A673 (cell line): ENCODE data around the gene SLC35G6. TPM values are rescaled to one million over a fixed set of nuclear protein-coding genes. Genes with fewer than 3 reads are reported as not detected.

Experiments
- BruUV-seq: library from RNA; stranded (reverse); fragments of 400-500 nt; replicated peaks from 2 replicates; lab custom pipeline; 2021; lab: Mats Ljungman, UMichigan
- CTCF ChIA-PET: fragments of 300-600 bp; sonication (Branson Sonifier 250); formaldehyde crosslinking; loops from one replicate; lab custom pipeline; 2022; ENCODE audit warnings: antibody characterized with exemption; lab: Charles Lee
- POLR2A ChIA-PET: fragments of 300-600 bp; sonication (Branson Sonifier 250); formaldehyde crosslinking; loops from one replicate; lab custom pipeline; 2022; ENCODE audit warnings: antibody characterized with exemption; ENCODE audit not compliant: low non-redundant PET; lab: Charles Lee
- DNase-seq: peaks from one replicate; pipeline ENCODE4 v3.0.0-alpha.2; 2015; ENCODE audit warnings: low spot score
- H3K27ac ChIP-seq: fragments of 200-600 bp; sonication (generic); 2 replicates; pipeline ENCODE4 v1.5.1; 2016; ENCODE audit warnings: mixed run types, low read depth, mild to moderate bottlenecking, mixed read lengths, antibody characterized with exemption, low read length; ENCODE audit not compliant: poor library complexity, severe bottlenecking
- H3K27me3 ChIP-seq: fragments of 200-600 bp; sonication (generic); replicated peaks from 2 replicates; pipeline ENCODE4 v1.6.1; 2017; ENCODE audit warnings: mixed run types, low read depth, mild to moderate bottlenecking, mixed read lengths, antibody characterized with exemption, low read length; ENCODE audit not compliant: insufficient read depth, poor library complexity
- H3K36me3 ChIP-seq: fragments of 200-600 bp; sonication (generic); 2 replicates; pipeline ENCODE4 v1.6.1; 2016; ENCODE audit warnings: mixed run types, mild to moderate bottlenecking, mixed read lengths, antibody characterized with exemption, low read length; ENCODE audit not compliant: insufficient read depth, poor library complexity, severe bottlenecking
- H3K4me1 ChIP-seq: fragments of 200-600 bp; sonication (generic); 2 replicates; pipeline ENCODE4 v1.6.1; 2017; ENCODE audit warnings: mixed run types, mild to moderate bottlenecking, mixed read lengths, antibody characterized with exemption, low read length; ENCODE audit not compliant: insufficient read depth, poor library complexity, severe bottlenecking
- H3K4me3 ChIP-seq: fragments of 200-600 bp; sonication (generic); 2 replicates; pipeline ENCODE4 v1.5.1; 2016; ENCODE audit warnings: low read depth, mixed run types, mild to moderate bottlenecking, mixed read lengths, low read length; ENCODE audit not compliant: poor library complexity, severe bottlenecking
- H3K9me3 ChIP-seq: fragments of 200-600 bp; sonication (generic); 2 replicates; pipeline ENCODE4 v1.6.1; 2016; ENCODE audit warnings: mixed run types, low read depth, mild to moderate bottlenecking, mixed read lengths, antibody characterized with exemption, low read length; ENCODE audit not compliant: poor library complexity, severe bottlenecking
- EZH2 ChIP-seq: fragments of 200-600 bp; sonication (generic); IDR thresholded peaks from 2 replicates; pipeline ENCODE4 v1.6.1; 2017; ENCODE audit warnings: borderline replicate concordance, low read depth, mild to moderate bottlenecking, mixed read lengths, antibody characterized with exemption, low read length; ENCODE audit not compliant: poor library complexity, severe bottlenecking
- intact Hi-C: fragments of 100-400 bp; cut with micrococcal nuclease; formaldehyde crosslinking; loops from one replicate; pipeline ENCODE4 v1.10.0; 2022; ENCODE audit not compliant: unreplicated experiment
- total RNA-seq: library from RNA; stranded (reverse); gene quantifications from 2 replicates; pipeline ENCODE4 v1.2.3, GENCODE V29; 2021
- TF ChIP-seq, protein P1 (sequence below): fragments of 300-800, 200-600 bp; sonication (generic); conservative IDR thresholded peaks from 2 replicates; pipeline ENCODE4 v1.5.1; 2017; ENCODE audit warnings: low read depth, mild to moderate bottlenecking, antibody characterized with exemption, low read length, moderate library complexity, mixed read lengths

The SLC35G6 gene
- total RNA-seq, 1 experiment from 2014 or later: not detected

GRCh38 chr17:7436556-7437368, 44.5 kb upstream of the SLC35G6 start:
- POLR2A ChIA-PET: interaction anchor here (0.6 kb wide), 1 partner anchor 48 kb away, joined by 3 read pairs; no protein-coding TSS in a partner anchor
- no peak for TF ChIP-seq EZH2
- TF ChIP-seq, protein P1, sequence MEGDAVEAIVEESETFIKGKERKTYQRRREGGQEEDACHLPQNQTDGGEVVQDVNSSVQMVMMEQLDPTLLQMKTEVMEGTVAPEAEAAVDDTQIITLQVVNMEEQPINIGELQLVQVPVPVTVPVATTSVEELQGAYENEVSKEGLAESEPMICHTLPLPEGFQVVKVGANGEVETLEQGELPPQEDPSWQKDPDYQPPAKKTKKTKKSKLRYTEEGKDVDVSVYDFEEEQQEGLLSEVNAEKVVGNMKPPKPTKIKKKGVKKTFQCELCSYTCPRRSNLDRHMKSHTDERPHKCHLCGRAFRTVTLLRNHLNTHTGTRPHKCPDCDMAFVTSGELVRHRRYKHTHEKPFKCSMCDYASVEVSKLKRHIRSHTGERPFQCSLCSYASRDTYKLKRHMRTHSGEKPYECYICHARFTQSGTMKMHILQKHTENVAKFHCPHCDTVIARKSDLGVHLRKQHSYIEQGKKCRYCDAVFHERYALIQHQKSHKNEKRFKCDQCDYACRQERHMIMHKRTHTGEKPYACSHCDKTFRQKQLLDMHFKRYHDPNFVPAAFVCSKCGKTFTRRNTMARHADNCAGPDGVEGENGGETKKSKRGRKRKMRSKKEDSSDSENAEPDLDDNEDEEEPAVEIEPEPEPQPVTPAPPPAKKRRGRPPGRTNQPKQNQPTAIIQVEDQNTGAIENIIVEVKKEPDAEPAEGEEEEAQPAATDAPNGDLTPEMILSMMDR: peak; percentile 70
- H3K4me1 ChIP-seq: peaks cover 42% of the 10 kb centered on the region
- peak; percentile 92 for DNase-seq
- intact Hi-C loops: loop anchor here (2.0 to 5.0 kb wide), 3 partner anchors 79 to 251 kb away; partner anchors contain the start of genes SENP3, TMEM95, TP53 and WRAP53
- H3K27ac ChIP-seq: peak overlapping the region; percentile 41
- H3K9me3 ChIP-seq: no peaks in the 10 kb centered on the region
- CTCF ChIA-PET: interaction anchor here (0.9 to 1.7 kb wide), 5 partner anchors 33 to 124 kb away, joined by 4 to 7 read pairs (median 6); partner anchors contain the start of gene TMEM256
- no peaks in the 10 kb centered on the region for H3K36me3 ChIP-seq
- no TSS peak for BruUV-seq
- H3K27me3 ChIP-seq: no peaks in the 10 kb centered on the region
- peak overlapping the region; percentile 90 for H3K4me3 ChIP-seq

DNA sequence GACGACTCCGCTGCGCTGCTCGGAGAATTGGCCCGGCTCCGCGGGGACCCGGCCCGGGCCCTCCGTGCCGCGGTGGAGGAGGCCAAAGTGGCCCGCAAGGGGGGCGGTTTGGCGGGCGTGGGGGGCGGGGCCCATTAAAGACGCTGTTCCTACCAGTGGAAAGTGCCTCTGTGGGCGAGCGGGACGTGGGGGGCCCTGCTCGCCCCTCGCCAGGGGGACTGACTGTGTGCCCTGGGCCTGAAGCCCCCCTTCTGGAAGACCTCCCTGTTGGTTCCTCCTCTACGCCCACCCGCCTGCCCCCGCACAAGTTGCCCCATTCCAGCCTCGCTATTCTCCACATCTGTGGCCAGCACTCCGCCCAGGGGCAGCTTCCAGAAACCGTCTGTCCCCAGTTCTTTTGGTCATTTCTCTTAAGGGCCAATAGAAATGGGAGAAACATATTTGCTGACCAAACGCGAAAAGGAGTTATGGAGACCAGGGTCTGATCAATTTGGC, 43.8 kb upstream of the SLC35G6 start:
- no TSS peak for BruUV-seq
- TF ChIP-seq, protein P1: no peak
- no peak for TF ChIP-seq EZH2
- ChIA-PET POLR2A (interaction anchor here (0.6 kb wide), 1 partner anchor 47 kb away, joined by 3 read pairs; no protein-coding TSS in a partner anchor), CTCF (interaction anchor here (0.9 to 1.3 kb wide), 3 partner anchors 34 to 81 kb away, joined by 5 to 7 read pairs (median 6); partner anchors contain the start of gene TMEM256)
- DNase-seq: no peak
- no peaks in the 10 kb centered on the region for H3K9me3 ChIP-seq
- H3K4me1 ChIP-seq: peaks cover 42% of the 10 kb centered on the region
- intact Hi-C loops: loop anchor here (2.0 to 5.0 kb wide), 3 partner anchors 80 to 250 kb away; partner anchors contain the start of genes SENP3, TMEM95, TP53 and WRAP53
- peak overlapping the region; percentile 41 for H3K27ac ChIP-seq
- no peaks in the 10 kb centered on the region for H3K36me3 ChIP-seq
- H3K4me3 ChIP-seq: peak overlapping the region; percentile 90
- no peaks in the 10 kb centered on the region for H3K27me3 ChIP-seq

DNA sequence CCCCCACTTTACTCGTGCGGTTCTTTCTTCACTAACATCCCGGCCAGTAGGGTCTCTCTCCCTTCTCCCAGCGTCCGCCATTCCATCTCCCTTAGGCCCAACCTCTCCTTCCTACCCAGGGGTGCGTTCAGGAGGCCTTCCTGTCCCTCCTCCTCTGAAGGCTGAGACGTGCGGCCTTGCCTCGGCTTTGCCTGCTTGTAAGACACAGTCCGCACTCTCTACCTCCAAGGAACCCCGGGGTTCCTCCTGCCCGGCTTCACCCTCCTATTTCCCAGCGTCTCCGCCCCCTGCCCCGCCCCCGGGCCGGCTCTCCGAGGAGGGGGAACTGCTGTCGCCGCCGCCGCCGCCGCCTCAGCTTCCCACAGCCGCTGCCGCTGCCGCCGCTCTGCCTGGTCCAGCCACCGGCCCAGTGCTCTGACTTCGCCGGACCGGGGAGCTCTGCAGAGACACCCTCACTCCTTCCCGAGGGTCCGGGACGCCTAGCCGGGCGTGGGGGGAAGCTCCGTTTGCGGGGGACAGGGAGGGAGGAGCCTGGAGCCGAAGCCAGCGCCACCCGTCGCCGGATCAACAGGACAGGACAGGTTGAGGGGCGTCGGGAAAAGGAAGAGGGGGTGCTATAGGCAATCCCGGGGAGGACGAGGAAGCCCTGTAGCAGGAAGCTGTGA, 43.2 kb upstream of the SLC35G6 start:
- peak; percentile 90 for DNase-seq
- intact Hi-C loops: loop anchor here (2.0 to 5.0 kb wide), 3 partner anchors 81 to 249 kb away; partner anchors contain the start of genes SENP3, TMEM95, TP53 and WRAP53
- Histone ChIP-seq H3K36me3 (no peaks in the 10 kb centered on the region), H3K4me1 (peaks cover 42% of the 10 kb centered on the region), H3K27ac (peak overlapping the region; percentile 41), H3K4me3 (peak overlapping the region; percentile 90), H3K9me3 (no peaks in the 10 kb centered on the region), H3K27me3 (no peaks in the 10 kb centered on the region)
- CTCF ChIA-PET: no interaction called here
- BruUV-seq: no TSS peak
- TF ChIP-seq EZH2: no peak
- TF ChIP-seq, protein P1: no peak
- POLR2A ChIA-PET: interaction anchor here (0.7 kb wide), 1 partner anchor 26 kb away, joined by 5 read pairs; no protein-coding TSS in a partner anchor
